GM19455 (cell line): ENCODE measurements around the gene SLC4A1AP.

Experiments used
- ATAC-seq: cut with Tn5 transposase; IDR thresholded peaks from one replicate; pipeline ENCODE4 v1.9.1; 2021; ENCODE audit not compliant: unreplicated experiment

Gene SLC4A1AP

DNA sequence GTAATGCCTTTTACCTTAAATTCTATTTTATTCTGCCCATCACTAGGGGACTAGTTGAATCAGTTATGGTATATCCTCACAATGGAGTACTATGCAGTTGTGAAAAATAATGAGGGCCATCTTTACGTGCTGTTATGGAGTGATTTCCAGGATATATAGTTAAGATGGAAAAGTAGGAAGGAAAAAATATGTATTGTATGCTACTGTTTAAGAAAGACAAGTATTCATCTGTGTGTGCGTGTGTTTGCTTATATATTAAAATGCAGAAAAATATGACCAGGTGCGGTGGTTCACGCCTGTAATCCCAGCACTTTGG is 75.3 kb downstream of the SLC4A1AP start:
- ATAC-seq: no peak

DNA sequence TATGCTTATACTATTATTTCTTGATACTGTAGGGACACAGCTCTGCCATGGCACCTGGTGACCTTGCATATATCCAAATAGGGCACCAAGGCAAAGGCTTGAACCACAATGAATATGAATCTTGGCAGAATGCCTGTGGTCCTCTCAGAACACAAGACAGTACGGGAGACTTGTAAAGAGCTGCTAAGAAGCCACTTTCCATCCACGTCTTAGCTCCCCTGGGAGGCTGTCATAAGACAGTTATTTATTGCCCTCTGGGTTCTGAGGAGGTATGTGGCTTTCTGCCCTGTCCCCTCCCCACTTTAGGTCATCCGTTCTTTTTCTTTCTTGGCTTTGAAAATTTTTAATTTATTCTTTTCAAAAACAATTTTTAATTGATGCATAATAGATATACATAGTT is 78.0 kb downstream of the SLC4A1AP start:
- no peak for ATAC-seq

DNA sequence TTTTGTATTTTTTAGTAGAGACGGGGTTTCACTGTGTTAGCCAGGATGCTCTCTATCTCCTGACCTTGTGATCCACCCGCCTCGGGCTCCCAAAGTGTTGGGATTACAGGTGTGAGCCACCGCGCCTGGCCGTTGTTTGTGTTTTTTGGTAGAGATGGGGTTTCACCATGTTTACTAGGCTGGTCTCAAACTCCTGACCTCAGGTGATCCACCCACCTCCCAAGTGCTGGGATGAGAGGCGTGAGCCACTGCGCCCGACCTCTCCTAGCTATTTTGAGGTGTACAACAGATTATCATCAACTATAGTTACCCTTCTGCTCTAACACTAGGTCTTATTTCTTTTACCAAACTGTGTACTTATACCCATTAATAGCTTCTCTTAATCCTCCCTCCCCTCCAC is 78.9 kb downstream of the SLC4A1AP start:
- ATAC-seq: no peak
